GM10248 (cell line): ENCODE data around the gene POM121L2.
A peak's percentile ranks its signal among the peaks of the same experiment; 100 is the strongest.

ENCODE experiments used
- CTCF ChIA-PET: fragments of 300-600 bp; sonication (Branson Sonifier 250); formaldehyde crosslinking; extraction: SDS; loops from one replicate; lab custom pipeline; 2021; ENCODE audit warnings: antibody characterized with exemption; lab: Yijun Ruan, JAX
- POLR2A ChIA-PET: fragments of 350-650 bp; sonication (Branson Sonifier 250); formaldehyde crosslinking; extraction: SDS; loops from one replicate; lab custom pipeline; 2020; ENCODE audit warnings: antibody characterized with exemption; lab: Yijun Ruan, JAX
- DNase-seq: peaks from one replicate; pipeline ENCODE4 v3.0.0; 2012; ENCODE audit errors: extremely low spot score
- TF ChIP-seq, protein P1 (sequence below): IDR thresholded peaks from 2 replicates; pipeline ENCODE4 v1.5.1; 2012; ENCODE audit warnings: mild to moderate bottlenecking, low read depth; ENCODE audit errors: extremely low read depth, missing control alignments, control extremely low read depth

POM121L2 gene

DNA sequence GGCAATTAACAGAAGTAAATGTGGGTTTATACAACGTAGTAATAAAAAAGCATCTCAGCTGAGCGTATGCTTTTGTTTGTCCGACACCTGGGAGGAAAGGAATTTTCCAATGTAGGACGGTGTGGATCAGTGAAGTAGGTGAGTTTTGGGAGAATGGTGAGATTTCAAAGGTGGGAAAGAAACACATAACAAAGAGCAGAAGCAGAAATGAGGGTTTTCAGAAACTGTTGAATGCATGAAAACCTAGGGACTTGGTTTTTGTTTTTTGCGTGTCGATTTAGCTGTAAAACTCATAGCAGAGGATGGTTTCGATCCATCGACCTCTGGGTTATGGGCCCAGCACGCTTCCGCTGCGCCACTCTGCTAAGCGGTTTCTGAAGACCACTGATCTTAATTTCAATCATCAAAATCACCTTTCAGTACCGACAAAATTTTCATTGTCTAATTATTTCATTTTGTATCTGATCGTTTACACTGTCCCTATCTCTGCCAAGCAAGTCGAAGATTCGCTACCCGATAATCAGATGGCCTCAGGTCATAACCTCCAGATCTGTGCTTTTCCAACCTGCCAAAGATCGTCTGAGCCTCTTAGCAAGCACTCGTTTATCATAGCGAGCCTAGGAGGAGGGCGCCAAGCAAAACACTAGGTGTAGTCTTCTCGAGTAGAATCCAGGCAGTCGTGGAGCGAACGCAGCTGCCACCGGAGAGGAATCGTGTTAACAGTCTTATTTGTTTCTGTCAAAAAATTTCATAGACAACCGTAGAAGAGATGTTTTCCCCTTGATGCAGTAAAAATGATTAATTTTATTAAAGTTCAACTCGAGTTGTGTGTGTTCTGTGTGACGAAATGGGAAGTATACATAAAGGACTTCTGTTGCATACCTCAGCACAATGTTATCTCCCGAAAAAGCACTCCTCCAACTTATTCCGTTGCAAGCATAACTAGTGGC is 20.9 kb upstream of the POM121L2 start:
- CTCF ChIA-PET = interaction anchor here (1.2 to 1.5 kb wide), 4 partner anchors 10 to 81 kb away, joined by 3 to 7 read pairs (median 4); no protein-coding TSS in a partner anchor
- DNase-seq = peak; percentile 64
- POLR2A ChIA-PET = interaction anchor here (0.6 kb wide), 1 partner anchor 134 kb away, joined by 3 read pairs; no protein-coding TSS in a partner anchor
- TF ChIP-seq, protein P1, sequence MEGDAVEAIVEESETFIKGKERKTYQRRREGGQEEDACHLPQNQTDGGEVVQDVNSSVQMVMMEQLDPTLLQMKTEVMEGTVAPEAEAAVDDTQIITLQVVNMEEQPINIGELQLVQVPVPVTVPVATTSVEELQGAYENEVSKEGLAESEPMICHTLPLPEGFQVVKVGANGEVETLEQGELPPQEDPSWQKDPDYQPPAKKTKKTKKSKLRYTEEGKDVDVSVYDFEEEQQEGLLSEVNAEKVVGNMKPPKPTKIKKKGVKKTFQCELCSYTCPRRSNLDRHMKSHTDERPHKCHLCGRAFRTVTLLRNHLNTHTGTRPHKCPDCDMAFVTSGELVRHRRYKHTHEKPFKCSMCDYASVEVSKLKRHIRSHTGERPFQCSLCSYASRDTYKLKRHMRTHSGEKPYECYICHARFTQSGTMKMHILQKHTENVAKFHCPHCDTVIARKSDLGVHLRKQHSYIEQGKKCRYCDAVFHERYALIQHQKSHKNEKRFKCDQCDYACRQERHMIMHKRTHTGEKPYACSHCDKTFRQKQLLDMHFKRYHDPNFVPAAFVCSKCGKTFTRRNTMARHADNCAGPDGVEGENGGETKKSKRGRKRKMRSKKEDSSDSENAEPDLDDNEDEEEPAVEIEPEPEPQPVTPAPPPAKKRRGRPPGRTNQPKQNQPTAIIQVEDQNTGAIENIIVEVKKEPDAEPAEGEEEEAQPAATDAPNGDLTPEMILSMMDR = no peak

DNA sequence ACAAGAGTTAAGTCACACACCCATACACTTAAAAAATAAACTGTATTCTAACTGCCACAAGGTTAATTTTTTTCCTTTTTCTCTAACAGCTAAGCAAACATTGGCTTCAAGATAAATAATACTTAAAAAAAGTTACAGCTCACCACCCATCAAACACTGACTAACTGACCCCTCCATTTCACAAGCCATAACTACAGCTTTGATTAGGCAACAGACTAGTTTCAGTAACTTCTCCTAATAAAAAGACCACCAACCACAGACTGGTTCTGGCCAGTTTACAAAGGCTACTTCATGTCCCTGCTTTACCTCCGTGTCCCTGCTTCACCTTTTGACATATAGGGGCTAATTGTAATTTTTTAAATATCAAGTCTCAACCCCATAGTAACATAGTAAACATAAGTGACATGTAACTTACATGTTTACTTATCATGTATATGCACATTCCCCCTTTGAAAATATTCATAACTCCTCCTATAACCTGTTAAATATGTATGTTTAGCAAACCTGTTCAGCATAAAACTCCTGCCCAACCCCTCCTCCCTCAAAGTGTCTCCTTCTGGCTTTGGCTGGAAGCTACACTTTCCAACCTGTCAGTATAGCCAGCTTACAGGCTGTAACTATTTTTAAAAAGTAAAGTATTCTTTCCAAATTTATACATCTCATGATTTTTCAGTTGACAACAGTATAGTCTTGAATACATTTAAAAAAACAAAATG is 15.1 kb upstream of the POM121L2 start:
- CTCF ChIA-PET = no interaction called here
- no peak for DNase-seq
- POLR2A ChIA-PET = no interaction called here
- TF ChIP-seq, protein P1 = no peak

GRCh38 chr6:27321901-27322300 is 9.8 kb upstream of the POM121L2 start:
- no peak for DNase-seq
- POLR2A ChIA-PET = no interaction called here
- TF ChIP-seq, protein P1 = no peak
- CTCF ChIA-PET = interaction anchor here (1.0 kb wide), 1 partner anchor 10 kb away, joined by 3 read pairs; the partner anchor contains the start of gene POM121L2

- ChIA-PET POLR2A (no interaction called here), CTCF (no interaction called here)
- TF ChIP-seq, protein P1 = no peak
- DNase-seq = no peak
Measured at GRCh38 chr6:27321370-27321769, 9.3 kb upstream of the POM121L2 start.

GRCh38 chr6:27318973-27319372 is 6.9 kb upstream of the POM121L2 start:
- DNase-seq = no peak
- CTCF ChIA-PET = no interaction called here
- TF ChIP-seq, protein P1 = no peak

DNA sequence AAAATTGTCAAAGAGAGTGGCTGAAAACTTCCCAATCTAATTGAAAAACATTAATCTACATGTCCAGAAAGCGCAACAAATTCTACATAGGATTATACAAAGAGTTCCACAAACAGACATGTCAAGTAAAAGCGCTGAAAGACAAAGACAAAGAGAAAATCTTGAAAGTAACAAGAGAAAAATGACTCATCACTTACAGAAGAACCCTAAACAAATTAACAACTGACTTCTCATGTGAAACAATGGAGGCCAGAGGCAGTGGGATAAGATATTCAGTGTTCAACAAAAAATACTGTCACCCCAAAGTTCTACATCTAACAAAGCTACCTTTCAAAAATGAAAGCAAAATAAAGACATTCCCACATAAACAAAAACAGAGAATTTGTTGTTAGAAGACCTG is 2.0 kb upstream of the POM121L2 start:
- CTCF ChIA-PET = interaction anchor here (1.0 to 3.5 kb wide), 7 partner anchors 9 to 482 kb away, joined by 3 to 17 read pairs (median 3); no protein-coding TSS in a partner anchor

More at GRCh38 chr6:27318973-27319372, 6.9 kb upstream of the POM121L2 start:
- POLR2A ChIA-PET = no interaction called here

More for the DNA sequence above, 2.0 kb upstream of the POM121L2 start:
- DNase-seq = no peak
- POLR2A ChIA-PET = no interaction called here
- TF ChIP-seq, protein P1 = no peak
